HG03558 (cell line): Measurements from ENCODE around the gene PERM1.
"Not testable (repeated sequence)": the region's sequence is repeated elsewhere in the genome, so short reads cannot be mapped to it uniquely, and the experiment has no call there.

Experiments used
- ATAC-seq: cut with Tn5 transposase; IDR thresholded peaks from one replicate; pipeline ENCODE4 v1.9.1; 2021; ENCODE audit warnings: moderate number of reproducible peaks; ENCODE audit not compliant: unreplicated experiment; ENCODE audit errors: extremely low read depth

PERM1 gene

GRCh38 chr1:1017397-1018320, 35.8 kb upstream of the PERM1 start:
- ATAC-seq: not testable (repeated sequence)

GRCh38 chr1:1014799-1015681, 33.1 kb upstream of the PERM1 start:
- ATAC-seq: no peak

- ATAC-seq: no peak
Measured at GRCh38 chr1:1013922-1014648, 32.2 kb upstream of the PERM1 start.

- ATAC-seq: no peak
Measured at GRCh38 chr1:1013105-1013921, 31.4 kb upstream of the PERM1 start, which contains the start of gene ISG15. TSS of gene ISG15 (plus strand) at chr1:1013497. CDS start at chr1:1013574, 77 bp downstream.

- ATAC-seq: not testable (repeated sequence)
Measured at GRCh38 chr1:1012736-1013104, 30.8 kb upstream of the PERM1 start.

- ATAC-seq: no peak
Measured at GRCh38 chr1:1011396-1011949, 29.6 kb upstream of the PERM1 start.

- ATAC-seq: not testable (repeated sequence)
Measured at GRCh38 chr1:1010131-1010530, 28.2 kb upstream of the PERM1 start.

GRCh38 chr1:1006305-1007159, 24.6 kb upstream of the PERM1 start:
- ATAC-seq: no peak

GRCh38 chr1:1005774-1006304, 23.9 kb upstream of the PERM1 start:
- ATAC-seq: no peak

- no peak for ATAC-seq
Measured at GRCh38 chr1:1004780-1005697, 23.1 kb upstream of the PERM1 start.

- ATAC-seq: no peak
Measured at GRCh38 chr1:1004420-1004779, 22.5 kb upstream of the PERM1 start.

- no peak for ATAC-seq
Measured at GRCh38 chr1:1003618-1004419, 21.9 kb upstream of the PERM1 start.

- no peak for ATAC-seq
Measured at GRCh38 chr1:1001057-1001783, 19.3 kb upstream of the PERM1 start.

GRCh38 chr1:1000357-1001056, 18.6 kb upstream of the PERM1 start:
- no peak for ATAC-seq

- no peak for ATAC-seq
Measured at GRCh38 chr1:999725-1000356, 17.9 kb upstream of the PERM1 start, which contains the start of gene HES4. TSS of gene HES4 (minus strand) at chr1:1000097. CDS start at chr1:999973, 124 bp downstream.
